ENCODE measurements around the gene KLLN.
"Not testable (repeated sequence)": the region's sequence is repeated elsewhere in the genome, so short reads cannot be mapped to it uniquely, and the experiment has no call there.

The KLLN gene

GRCh38 chr10:87869139-87869538, 5.8 kb upstream of the KLLN start:
- DNase-seq: not testable (repeated sequence)
- in situ Hi-C loops (cut with MboI; ENCODE audit: low pct_unique_long_range_greater_than_20kb, low sequenced_read_pairs): loop anchor here (25.0 kb wide), 2 partner anchors 543 to 668 kb away; no protein-coding TSS in a partner anchor

GRCh38 chr10:87868277-87868676, 4.9 kb upstream of the KLLN start:
- peak; percentile 41 for DNase-seq
- in situ Hi-C loops (cut with MboI; ENCODE audit: low pct_unique_long_range_greater_than_20kb, low sequenced_read_pairs): loop anchor here (25.0 kb wide), 2 partner anchors 544 to 669 kb away; no protein-coding TSS in a partner anchor

GRCh38 chr10:87867453-87867852, 4.1 kb upstream of the KLLN start:
- no peak for DNase-seq
- in situ Hi-C loops (cut with MboI; ENCODE audit: low pct_unique_long_range_greater_than_20kb, low sequenced_read_pairs): loop anchor here (25.0 kb wide), 2 partner anchors 545 to 670 kb away; no protein-coding TSS in a partner anchor

- in situ Hi-C loops (cut with MboI; ENCODE audit: low pct_unique_long_range_greater_than_20kb, low sequenced_read_pairs): loop anchor here (25.0 kb wide), 2 partner anchors 546 to 671 kb away; no protein-coding TSS in a partner anchor
- DNase-seq: no peak
Observed at GRCh38 chr10:87866412-87866974, 3.2 kb upstream of the KLLN start.

GRCh38 chr10:87865241-87865881, 2.0 kb upstream of the KLLN start:
- in situ Hi-C loops (cut with MboI; ENCODE audit: low pct_unique_long_range_greater_than_20kb, low sequenced_read_pairs): loop anchor here (25.0 kb wide), 2 partner anchors 547 to 672 kb away; no protein-coding TSS in a partner anchor

GRCh38 chr10:87864496-87865059, 1.2 kb upstream of the KLLN start:
- peak; percentile 58 for DNase-seq
- in situ Hi-C loops (cut with MboI; ENCODE audit: low pct_unique_long_range_greater_than_20kb, low sequenced_read_pairs): loop anchor here (25.0 kb wide), 2 partner anchors 548 to 673 kb away; no protein-coding TSS in a partner anchor

More at GRCh38 chr10:87865241-87865881, 2.0 kb upstream of the KLLN start:
- DNase-seq: peak; percentile 49

- in situ Hi-C loops (cut with MboI; ENCODE audit: low pct_unique_long_range_greater_than_20kb, low sequenced_read_pairs): loop anchor here (25.0 kb wide), 2 partner anchors 548 to 673 kb away; no protein-coding TSS in a partner anchor
- DNase-seq: not testable (repeated sequence)
Observed at GRCh38 chr10:87863951-87864495, 690 bp upstream of the KLLN start.

- in situ Hi-C loops (cut with MboI; ENCODE audit: low pct_unique_long_range_greater_than_20kb, low sequenced_read_pairs): loop anchor here (25.0 kb wide), 2 partner anchors 550 to 675 kb away; no protein-coding TSS in a partner anchor
- no peak for DNase-seq
Observed at GRCh38 chr10:87862679-87863052, 667 bp downstream of the KLLN start.

- DNase-seq: peak; percentile 99
- in situ Hi-C loops (cut with MboI; ENCODE audit: low pct_unique_long_range_greater_than_20kb, low sequenced_read_pairs): loop anchor here (25.0 kb wide), 2 partner anchors 550 to 675 kb away; no protein-coding TSS in a partner anchor
Observed at GRCh38 chr10:87861953-87862678, 1.2 kb downstream of the KLLN start.

GRCh38 chr10:87861566-87861952, 1.8 kb downstream of the KLLN start:
- no peak for DNase-seq
- in situ Hi-C loops (cut with MboI; ENCODE audit: low pct_unique_long_range_greater_than_20kb, low sequenced_read_pairs): loop anchor here (25.0 kb wide), 2 partner anchors 551 to 676 kb away; no protein-coding TSS in a partner anchor

- no peak for DNase-seq
- in situ Hi-C loops (cut with MboI; ENCODE audit: low pct_unique_long_range_greater_than_20kb, low sequenced_read_pairs): loop anchor here (25.0 kb wide), 2 partner anchors 551 to 676 kb away; no protein-coding TSS in a partner anchor
Observed at GRCh38 chr10:87860816-87861403, 2.4 kb downstream of the KLLN start.

- in situ Hi-C loops (cut with MboI; ENCODE audit: low pct_unique_long_range_greater_than_20kb, low sequenced_read_pairs): loop anchor here (25.0 kb wide), 2 partner anchors 552 to 677 kb away; no protein-coding TSS in a partner anchor
Observed at GRCh38 chr10:87860156-87860795, 3.1 kb downstream of the KLLN start.

GRCh38 chr10:87855665-87856064, 7.7 kb downstream of the KLLN start:
- in situ Hi-C loops (cut with MboI; ENCODE audit: low pct_unique_long_range_greater_than_20kb, low sequenced_read_pairs): loop anchor here (25.0 kb wide), 2 partner anchors 557 to 682 kb away; no protein-coding TSS in a partner anchor
- peak; percentile 53 for DNase-seq

More at GRCh38 chr10:87860156-87860795, 3.1 kb downstream of the KLLN start:
- DNase-seq: peak; percentile 85

- in situ Hi-C loops (cut with MboI; ENCODE audit: low pct_unique_long_range_greater_than_20kb, low sequenced_read_pairs): loop anchor here (25.0 kb wide), 2 partner anchors 557 to 682 kb away; no protein-coding TSS in a partner anchor
Observed at GRCh38 chr10:87855247-87855646, 8.1 kb downstream of the KLLN start.

GRCh38 chr10:87852089-87852488, 11.2 kb downstream of the KLLN start:
- in situ Hi-C loops (cut with MboI; ENCODE audit: low pct_unique_long_range_greater_than_20kb, low sequenced_read_pairs): loop anchor here (25.0 kb wide), 2 partner anchors 560 to 685 kb away; no protein-coding TSS in a partner anchor
- no peak for DNase-seq

More at GRCh38 chr10:87855247-87855646, 8.1 kb downstream of the KLLN start:
- not testable (repeated sequence) for DNase-seq

- in situ Hi-C loops (cut with MboI; ENCODE audit: low pct_unique_long_range_greater_than_20kb, low sequenced_read_pairs): loop anchor here (25.0 kb wide), 2 partner anchors 562 to 687 kb away; no protein-coding TSS in a partner anchor
- DNase-seq: peak; percentile 77
Observed at GRCh38 chr10:87850742-87851205, 12.6 kb downstream of the KLLN start.

GRCh38 chr10:87849001-87849400, 14.3 kb downstream of the KLLN start:
- DNase-seq: no peak
- in situ Hi-C loops (cut with MboI; ENCODE audit: low pct_unique_long_range_greater_than_20kb, low sequenced_read_pairs): no loop called here

All from KBM-7 (cell line).